ENCODE data around the gene TES. TPM values are rescaled to one million over a fixed set of nuclear protein-coding genes. Genes with fewer than 3 reads are reported as not detected.

TES gene
- total RNA-seq, 1 donor from 2014 or later = 107 TPM

GRCh38 chr7:116193329-116194087 is 16.8 kb upstream of the TES start:
- intact Hi-C loops (cut with micrococcal nuclease) = no loop called here

- intact Hi-C loops (cut with micrococcal nuclease) = no loop called here
These were observed 16.2 kb upstream of the TES start for GRCh38 chr7:116194115-116194514.

- intact Hi-C loops (cut with micrococcal nuclease) = no loop called here
These were observed 14.9 kb upstream of the TES start for GRCh38 chr7:116195451-116195850.

- intact Hi-C loops (cut with micrococcal nuclease) = no loop called here
These were observed 13.4 kb upstream of the TES start for GRCh38 chr7:116196947-116197346.

GRCh38 chr7:116197360-116197759 is 13.0 kb upstream of the TES start:
- intact Hi-C loops (cut with micrococcal nuclease) = no loop called here

- intact Hi-C loops (cut with micrococcal nuclease) = no loop called here
These were observed 11.5 kb upstream of the TES start for GRCh38 chr7:116198748-116199410.

GRCh38 chr7:116200963-116201362 is 9.4 kb upstream of the TES start:
- intact Hi-C loops (cut with micrococcal nuclease) = no loop called here

- intact Hi-C loops (cut with micrococcal nuclease) = no loop called here
These were observed 4.2 kb upstream of the TES start for GRCh38 chr7:116206141-116206540.

- intact Hi-C loops (cut with micrococcal nuclease) = no loop called here
These were observed 1.4 kb upstream of the TES start for GRCh38 chr7:116208919-116209318.

GRCh38 chr7:116209561-116210070 is 723 bp upstream of the TES start:
- intact Hi-C loops (cut with micrococcal nuclease) = loop anchor here (2.0 to 5.0 kb wide), 4 partner anchors 49 to 1973 kb away; partner anchors contain the start of genes LSM8, MDFIC and ST7

- intact Hi-C loops (cut with micrococcal nuclease) = loop anchor here (1.0 to 5.0 kb wide), 12 partner anchors 8 to 1971 kb away; partner anchors contain the start of genes CAPZA2, LSM8, MDFIC and ST7
These were observed 920 bp downstream of the TES start for GRCh38 chr7:116211006-116211912.

- intact Hi-C loops (cut with micrococcal nuclease) = loop anchor here (1.0 to 5.0 kb wide), 12 partner anchors 7 to 1970 kb away; partner anchors contain the start of genes CAPZA2, LSM8, MDFIC and ST7
These were observed 1.7 kb downstream of the TES start for GRCh38 chr7:116211913-116212596.

GRCh38 chr7:116212869-116213268 is 2.5 kb downstream of the TES start:
- intact Hi-C loops (cut with micrococcal nuclease) = loop anchor here (5.0 kb wide), 3 partner anchors 739 to 1969 kb away; partner anchors contain the start of genes LSM8, MDFIC and ST7

GRCh38 chr7:116213361-116214130 is 3.2 kb downstream of the TES start:
- intact Hi-C loops (cut with micrococcal nuclease) = loop anchor here (5.0 kb wide), 3 partner anchors 739 to 1969 kb away; partner anchors contain the start of genes LSM8, MDFIC and ST7

GRCh38 chr7:116214921-116215320 is 4.6 kb downstream of the TES start:
- intact Hi-C loops (cut with micrococcal nuclease) = loop anchor here (5.0 kb wide), 3 partner anchors 737 to 1967 kb away; partner anchors contain the start of genes LSM8, MDFIC and ST7

- intact Hi-C loops (cut with micrococcal nuclease) = no loop called here
These were observed 5.2 kb downstream of the TES start for GRCh38 chr7:116215551-116215950.

- intact Hi-C loops (cut with micrococcal nuclease) = no loop called here
These were observed 6.7 kb downstream of the TES start for GRCh38 chr7:116216956-116217571.

GRCh38 chr7:116218051-116218645 is 7.8 kb downstream of the TES start:
- intact Hi-C loops (cut with micrococcal nuclease) = no loop called here

- intact Hi-C loops (cut with micrococcal nuclease) = loop anchor here (1.0 kb wide), 1 partner anchor 7 kb away; no protein-coding TSS in a partner anchor
These were observed 8.4 kb downstream of the TES start for GRCh38 chr7:116218747-116219146.

Data from T-helper 1 cell treated with Interleukin-12 subunit alpha and Interleukin-12 subunit beta and Interleukin-4 antibody, amounts not matched to agents 30 ng/mL and 1 ng/mL, for 36 hours (primary cell).